Activated CD8-positive, alpha-beta memory T cell treated with anti-CD3 and anti-CD28 coated beads for 4 hours (primary cell): ENCODE measurements around the gene CFAP99.
"Not testable (repeated sequence)": the region's sequence is repeated elsewhere in the genome, so short reads cannot be mapped to it uniquely, and the experiment has no call there.

Source experiments
- DNase-seq, 2 donors: peaks; one replicate each; pipeline ENCODE4 v3.0.0-alpha.2; 2020; ENCODE audit warnings: low read depth in 2 of 2

The CFAP99 gene

GRCh38 chr4:2428496-2429213 lies 9.9 kb downstream of the CFAP99 start:
- DNase-seq = no peak

GRCh38 chr4:2429945-2430757 lies 11.4 kb downstream of the CFAP99 start:
- not testable (repeated sequence) for DNase-seq

GRCh38 chr4:2432004-2432403 lies 13.2 kb downstream of the CFAP99 start:
- DNase-seq = no peak

- no peak for DNase-seq
Measured at GRCh38 chr4:2432991-2433530, 14.3 kb downstream of the CFAP99 start.

GRCh38 chr4:2433609-2434350 lies 15.0 kb downstream of the CFAP99 start:
- DNase-seq = no peak

GRCh38 chr4:2434420-2434819 lies 15.7 kb downstream of the CFAP99 start:
- no peak for DNase-seq

- no peak for DNase-seq
Measured at GRCh38 chr4:2436301-2436700, 17.5 kb downstream of the CFAP99 start.

- no peak for DNase-seq
Measured at GRCh38 chr4:2436761-2437474, 18.2 kb downstream of the CFAP99 start.

- no peak for DNase-seq
Measured at GRCh38 chr4:2437475-2438215, 18.9 kb downstream of the CFAP99 start.

- DNase-seq = no peak
Measured at GRCh38 chr4:2438822-2439718, 20.3 kb downstream of the CFAP99 start.

- DNase-seq = peak; percentile 29 to 48
Measured at GRCh38 chr4:2441393-2442174, 22.8 kb downstream of the CFAP99 start.

GRCh38 chr4:2442175-2442993 lies 23.6 kb downstream of the CFAP99 start:
- DNase-seq = no peak

GRCh38 chr4:2443061-2443730 lies 24.4 kb downstream of the CFAP99 start:
- no peak for DNase-seq

GRCh38 chr4:2443956-2444740 lies 25.4 kb downstream of the CFAP99 start:
- DNase-seq = no peak

GRCh38 chr4:2445130-2445529 lies 26.4 kb downstream of the CFAP99 start:
- no peak for DNase-seq

- DNase-seq = no peak
Measured at GRCh38 chr4:2445571-2445970, 26.8 kb downstream of the CFAP99 start.
